ENCODE data around the gene TRNP1.

GRCh38 chr1:27017207-27017606, 23.7 kb downstream of the TRNP1 start:
- TF ChIP-seq ZNF274 (IDR thresholded peaks at IDR 0.05; ENCODE audit: low read depth, low read length) (no peak), YY1 (IDR thresholded peaks at IDR 0.05; ENCODE audit: insufficient read depth, insufficient read length) (no peak), SUZ12 (IDR thresholded peaks at IDR 0.05; ENCODE audit: extremely low read depth, insufficient read depth, insufficient read length) (no peak)
